Mesendoderm (in vitro differentiated cells): ENCODE data around the gene ABCA13.
A peak's percentile ranks its signal among the peaks of the same experiment; 100 is the strongest.

ENCODE experiments used
- DNase-seq: peaks from one replicate; pipeline ENCODE4 v3.0.0; 2013
- H2AK5ac ChIP-seq: 2 replicates; pipeline ENCODE4 v1.6.1; 2013; ENCODE audit warnings: low read length, inconsistent platforms
- H2BK120ac ChIP-seq: 2 replicates; pipeline ENCODE4 v1.6.1; 2013; ENCODE audit warnings: low read depth, mild to moderate bottlenecking, low read length, moderate library complexity, mixed read lengths
- H2BK15ac ChIP-seq: replicated peaks from 2 replicates; pipeline ENCODE4 v1.6.1; 2013; ENCODE audit warnings: low read depth, mild to moderate bottlenecking, moderate library complexity
- H2BK5ac ChIP-seq: 2 replicates; pipeline ENCODE4 v1.6.1; 2013; ENCODE audit warnings: low read length, inconsistent platforms
- H3K18ac ChIP-seq: 2 replicates; pipeline ENCODE4 v1.6.1; 2013; ENCODE audit warnings: mild to moderate bottlenecking, low read length, mixed read lengths
- H3K23ac ChIP-seq: one replicate; pipeline ENCODE4 v1.6.1; 2013; ENCODE audit warnings: low read length
- H3K27ac ChIP-seq: 2 replicates; pipeline ENCODE4 v1.5.1; 2013; ENCODE audit warnings: low read depth, mild to moderate bottlenecking, inconsistent platforms, low read length, moderate library complexity
- H3K27me3 ChIP-seq: 2 replicates; pipeline ENCODE4 v1.6.1; 2013; ENCODE audit warnings: low read length, control low read depth, mild to moderate bottlenecking, inconsistent platforms; ENCODE audit not compliant: insufficient read depth, poor library complexity
- H3K36me3 ChIP-seq: 2 replicates; pipeline ENCODE4 v1.6.1; 2013; ENCODE audit warnings: low read length, inconsistent platforms; ENCODE audit not compliant: control insufficient read depth, insufficient read depth
- H3K4ac ChIP-seq: one replicate; pipeline ENCODE4 v1.6.1; 2013; ENCODE audit warnings: low read depth, mild to moderate bottlenecking, low read length, moderate library complexity
- H3K4me1 ChIP-seq: 2 replicates; pipeline ENCODE4 v1.6.1; 2013; ENCODE audit warnings: low read depth, low read length, inconsistent platforms; ENCODE audit not compliant: control insufficient read depth
- H3K4me2 ChIP-seq: 2 replicates; pipeline ENCODE4 v1.6.1; 2013; ENCODE audit warnings: low read length
- H3K4me3 ChIP-seq: 2 replicates; pipeline ENCODE4 v1.5.1; 2013; ENCODE audit warnings: mild to moderate bottlenecking, low read length
- H3K56ac ChIP-seq: one replicate; pipeline ENCODE4 v1.6.1; 2013; ENCODE audit warnings: low read length
- H3K79me1 ChIP-seq: 2 replicates; pipeline ENCODE4 v1.6.1; 2013; ENCODE audit warnings: low read length, inconsistent platforms
- H3K79me2 ChIP-seq: 2 replicates; pipeline ENCODE4 v1.6.1; 2013; ENCODE audit warnings: mild to moderate bottlenecking, low read length; ENCODE audit not compliant: control insufficient read depth, insufficient read depth
- H3K9ac ChIP-seq: 2 replicates; pipeline ENCODE4 v1.6.1; 2013; ENCODE audit warnings: low read length, inconsistent platforms
- H4K5ac ChIP-seq: one replicate; pipeline ENCODE4 v1.6.1; 2013; ENCODE audit warnings: low read length
- H4K8ac ChIP-seq: one replicate; pipeline ENCODE4 v1.6.1; 2013; ENCODE audit warnings: low read depth, mild to moderate bottlenecking, control low read depth, low read length, moderate library complexity
- WGBS: extraction: QIAGEN DNeasy Blood & Tissue Kit; methylation state at CpG from one replicate; pipeline ENCODE4 v1.1.7; 2013; ENCODE audit warnings: low lambda C conversion rate, missing lambda C conversion rate; ENCODE audit not compliant: insufficient coverage; ENCODE audit errors: extremely low coverage; 5-methylcytosine and 5-hydroxymethylcytosine counted together

Gene ABCA13

DNA sequence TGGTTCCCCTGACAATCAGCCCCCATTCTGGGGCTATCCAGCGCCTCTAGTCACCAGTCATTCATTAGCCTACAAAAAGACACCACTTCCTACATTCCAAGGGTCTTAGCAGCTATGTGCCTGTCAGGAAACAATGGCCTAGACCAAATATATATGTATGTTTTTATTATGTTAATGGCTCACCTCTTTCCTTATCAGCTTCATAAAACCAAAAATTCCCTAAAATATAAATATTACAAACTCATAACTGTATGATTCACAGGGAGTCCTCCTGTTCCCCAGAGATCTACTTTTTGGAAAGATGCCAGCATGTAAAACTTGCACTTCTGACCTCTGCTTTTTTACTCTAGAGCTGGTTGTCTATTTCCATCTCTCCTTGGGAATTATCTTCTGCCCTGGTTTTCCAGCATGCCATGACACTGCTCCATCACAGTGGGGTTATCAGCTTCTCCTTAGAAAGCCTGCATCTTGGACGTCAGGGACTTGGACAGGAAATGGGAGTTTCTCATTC is 79.2 kb downstream of the ABCA13 start:
- no peak overlapping the region for H2BK5ac ChIP-seq
- H3K23ac ChIP-seq: no peak overlapping the region

DNA sequence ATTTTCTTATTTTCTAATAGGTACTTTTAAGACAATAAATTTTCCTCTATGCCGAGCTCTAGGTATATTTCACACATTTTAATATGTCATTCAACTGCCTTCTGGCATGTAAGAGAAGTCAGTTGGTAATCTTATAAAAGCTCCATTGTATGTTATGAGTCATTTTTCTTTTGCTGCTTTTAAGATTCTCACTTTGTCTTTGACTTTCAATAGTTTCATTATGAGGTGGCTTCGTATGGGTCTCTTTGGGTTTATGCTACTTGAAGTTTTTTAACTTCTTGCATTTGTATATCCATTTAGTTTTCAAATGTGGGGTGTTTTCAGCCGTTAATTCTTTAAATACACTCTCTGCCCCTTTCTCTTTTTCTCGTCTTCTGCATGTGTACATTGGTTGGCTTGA is 80.5 kb downstream of the ABCA13 start:
- no peak overlapping the region for H2BK5ac ChIP-seq
- H3K79me1 ChIP-seq: no peaks in the 10 kb centered on the region
- WGBS: no CpG with 5 or more reads among the region's 4 CpGs

More for the DNA sequence above, 79.2 kb downstream of the ABCA13 start:
- Histone ChIP-seq H3K27ac (no peak overlapping the region), H3K4me2 (no peak overlapping the region), H3K36me3 (no peaks in the 10 kb centered on the region), H3K79me2 (no peaks in the 10 kb centered on the region), H3K56ac (no peak overlapping the region), H4K5ac (no peak overlapping the region), H3K27me3 (no peaks in the 10 kb centered on the region), H2AK5ac (no peak overlapping the region), H2BK120ac (no peak overlapping the region), H3K4ac (peak overlapping the region; percentile 10), H3K79me1 (no peaks in the 10 kb centered on the region), H4K8ac (no peak overlapping the region), H3K9ac (no peak overlapping the region), H3K4me3 (no peak overlapping the region), H2BK15ac (no peak overlapping the region), H3K18ac (peak overlapping the region; percentile 68), H3K4me1 (peaks cover 1% of the 10 kb centered on the region)
- DNase-seq: peak; percentile 58
- WGBS: no CpG with 5 or more reads among the region's 2 CpGs

DNA sequence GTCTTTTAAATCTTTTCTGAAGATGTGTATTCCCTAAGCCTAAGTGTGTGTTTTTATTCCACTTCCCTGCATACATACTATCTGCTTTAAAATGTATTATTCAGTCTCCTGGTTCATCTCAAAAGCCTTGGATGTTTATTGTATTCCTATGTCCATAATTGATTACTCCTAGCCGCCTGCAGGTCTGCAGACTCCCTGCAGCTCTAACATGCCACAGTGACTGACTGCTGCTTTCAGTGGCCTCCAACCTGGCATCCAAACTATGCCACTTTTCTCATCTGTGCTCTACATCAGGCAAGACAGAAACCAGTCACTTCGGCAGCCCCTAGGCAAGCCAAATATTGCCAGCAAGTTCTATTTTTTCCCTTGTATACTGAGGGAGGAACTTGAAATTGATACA is 81.7 kb downstream of the ABCA13 start:
- WGBS: no CpG with 5 or more reads among the region's 2 CpGs
- peaks cover 1% of the 10 kb centered on the region for H3K4me1 ChIP-seq
- no peak overlapping the region for H3K9ac ChIP-seq
- no peak overlapping the region for H2BK120ac ChIP-seq
- H3K56ac ChIP-seq: no peak overlapping the region
- H4K5ac ChIP-seq: no peak overlapping the region
- no peaks in the 10 kb centered on the region for H3K27me3 ChIP-seq
- peak; percentile 74 for DNase-seq
- H3K18ac ChIP-seq: no peak overlapping the region
- no peak overlapping the region for H3K23ac ChIP-seq
- H2BK15ac ChIP-seq: no peak overlapping the region
- H4K8ac ChIP-seq: no peak overlapping the region
- H3K36me3 ChIP-seq: no peaks in the 10 kb centered on the region
- no peak overlapping the region for H2BK5ac ChIP-seq
- no peak overlapping the region for H3K27ac ChIP-seq
- H3K79me2 ChIP-seq: no peaks in the 10 kb centered on the region
- H2AK5ac ChIP-seq: no peak overlapping the region
- H3K79me1 ChIP-seq: no peaks in the 10 kb centered on the region
- no peak overlapping the region for H3K4ac ChIP-seq
- H3K4me3 ChIP-seq: no peak overlapping the region
- no peak overlapping the region for H3K4me2 ChIP-seq

More for the DNA sequence above, 80.5 kb downstream of the ABCA13 start:
- Histone ChIP-seq H3K9ac (no peak overlapping the region), H3K36me3 (no peaks in the 10 kb centered on the region), H3K18ac (no peak overlapping the region), H3K27me3 (no peaks in the 10 kb centered on the region), H2BK15ac (no peak overlapping the region), H3K4me1 (peaks cover 1% of the 10 kb centered on the region), H3K56ac (no peak overlapping the region), H3K4me2 (no peak overlapping the region), H4K5ac (no peak overlapping the region), H2BK120ac (no peak overlapping the region), H3K27ac (no peak overlapping the region), H3K79me2 (no peaks in the 10 kb centered on the region), H3K4ac (no peak overlapping the region), H3K4me3 (no peak overlapping the region), H2AK5ac (no peak overlapping the region), H3K23ac (no peak overlapping the region), H4K8ac (no peak overlapping the region)
- no peak for DNase-seq

DNA sequence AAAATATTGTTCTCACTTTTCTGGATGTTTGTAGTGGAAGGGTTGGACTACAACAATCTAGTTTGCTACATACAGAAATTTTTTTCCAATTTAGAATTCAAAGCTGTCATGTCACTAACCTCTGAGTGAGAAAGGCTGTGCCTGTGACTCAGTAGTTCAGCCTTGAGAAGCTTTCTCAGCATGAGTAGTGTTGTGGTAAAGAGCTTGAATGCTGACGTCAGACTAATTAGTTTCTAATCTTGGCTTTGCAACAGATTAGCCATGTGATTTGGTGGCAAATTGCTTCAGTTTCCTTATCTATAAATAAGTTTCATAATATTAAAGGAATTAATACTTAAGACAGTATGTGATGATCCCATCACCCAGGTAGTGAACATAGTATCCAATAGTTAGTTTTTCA is 83.8 kb downstream of the ABCA13 start:
- H4K8ac ChIP-seq: no peak overlapping the region
- H3K79me2 ChIP-seq: no peaks in the 10 kb centered on the region
- no peak overlapping the region for H3K18ac ChIP-seq
- DNase-seq: peak; percentile 7
- no peak overlapping the region for H3K9ac ChIP-seq
- H3K4me3 ChIP-seq: no peak overlapping the region
- H2BK5ac ChIP-seq: no peak overlapping the region
- H3K4ac ChIP-seq: no peak overlapping the region
- H3K4me1 ChIP-seq: peaks cover 1% of the 10 kb centered on the region
- no peak overlapping the region for H4K5ac ChIP-seq
- H2BK120ac ChIP-seq: no peak overlapping the region
- no peak overlapping the region for H3K23ac ChIP-seq
- WGBS: no CpG with 5 or more reads among the region's 1 CpG
- no peaks in the 10 kb centered on the region for H3K79me1 ChIP-seq
- no peak overlapping the region for H3K27ac ChIP-seq
- H3K56ac ChIP-seq: no peak overlapping the region
- H2BK15ac ChIP-seq: no peak overlapping the region
- H2AK5ac ChIP-seq: no peak overlapping the region
- H3K36me3 ChIP-seq: no peaks in the 10 kb centered on the region
- H3K27me3 ChIP-seq: no peaks in the 10 kb centered on the region
- no peak overlapping the region for H3K4me2 ChIP-seq

DNA sequence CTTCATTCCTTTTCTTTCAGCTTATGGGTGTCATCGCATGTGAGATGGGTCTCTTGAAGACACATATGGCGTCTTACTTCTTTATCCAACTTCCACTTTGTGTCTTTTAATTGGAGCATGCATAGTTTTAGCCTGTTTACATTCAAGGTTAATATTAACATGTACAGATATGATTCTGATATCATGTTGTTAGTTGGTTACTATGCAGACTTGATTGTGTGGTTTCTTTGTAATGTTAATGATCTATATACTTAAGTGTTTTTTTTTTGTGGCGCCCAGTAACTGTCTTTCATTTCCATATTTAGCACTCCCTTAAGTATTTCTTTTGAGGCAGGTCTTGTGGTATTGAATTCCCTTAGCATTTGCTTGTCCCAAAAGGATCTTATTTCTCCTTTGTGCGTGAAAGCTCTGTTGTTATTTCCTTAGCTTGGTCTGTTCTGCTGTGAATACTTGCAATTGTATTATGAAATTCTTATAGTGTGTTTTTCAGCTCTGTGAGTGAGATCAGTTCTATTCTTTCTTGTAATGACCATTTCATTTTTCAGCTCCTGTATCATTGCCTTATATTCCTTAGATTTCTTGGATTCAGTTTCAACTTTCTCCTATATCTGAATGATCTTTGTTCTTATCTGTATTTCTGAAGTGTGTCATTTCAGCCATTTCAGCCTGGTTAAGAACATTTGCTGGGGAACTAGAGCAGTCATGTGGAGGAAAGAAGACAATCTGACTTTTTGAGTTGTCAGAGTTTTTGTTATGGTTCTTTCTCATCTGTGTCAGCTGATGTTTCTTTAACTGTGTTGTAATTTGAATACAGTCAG is 88.4 kb downstream of the ABCA13 start:
- Histone ChIP-seq H3K4me3 (no peak overlapping the region), H3K79me1 (no peaks in the 10 kb centered on the region), H3K36me3 (no peaks in the 10 kb centered on the region), H3K4ac (no peak overlapping the region), H2BK5ac (no peak overlapping the region), H3K56ac (no peak overlapping the region), H4K5ac (no peak overlapping the region), H3K9ac (no peak overlapping the region), H3K23ac (no peak overlapping the region), H3K79me2 (no peaks in the 10 kb centered on the region), H2BK120ac (no peak overlapping the region), H3K27ac (no peak overlapping the region), H2AK5ac (no peak overlapping the region), H2BK15ac (no peak overlapping the region), H3K27me3 (no peaks in the 10 kb centered on the region), H3K18ac (no peak overlapping the region), H4K8ac (no peak overlapping the region), H3K4me2 (no peak overlapping the region), H3K4me1 (no peaks in the 10 kb centered on the region)
- no CpG with 5 or more reads among the region's 4 CpGs for WGBS
- no peak for DNase-seq
